Activated CD8-positive, alpha-beta memory T cell treated with anti-CD3 and anti-CD28 coated beads for 48 hours (primary cell): ENCODE data around the gene IQGAP2.
A peak's percentile ranks its signal among the peaks of the same experiment; 100 is the strongest.
"Not testable (repeated sequence)": the region's sequence is repeated elsewhere in the genome, so short reads cannot be mapped to it uniquely, and the experiment has no call there.

Experiments
- DNase-seq, 3 experiments: peaks; one replicate each; pipeline ENCODE4 v3.0.0-alpha.2; 2020; ENCODE audit warnings: low read depth in 2 of 3, low spot score in 2 of 3

IQGAP2 gene, protein sequence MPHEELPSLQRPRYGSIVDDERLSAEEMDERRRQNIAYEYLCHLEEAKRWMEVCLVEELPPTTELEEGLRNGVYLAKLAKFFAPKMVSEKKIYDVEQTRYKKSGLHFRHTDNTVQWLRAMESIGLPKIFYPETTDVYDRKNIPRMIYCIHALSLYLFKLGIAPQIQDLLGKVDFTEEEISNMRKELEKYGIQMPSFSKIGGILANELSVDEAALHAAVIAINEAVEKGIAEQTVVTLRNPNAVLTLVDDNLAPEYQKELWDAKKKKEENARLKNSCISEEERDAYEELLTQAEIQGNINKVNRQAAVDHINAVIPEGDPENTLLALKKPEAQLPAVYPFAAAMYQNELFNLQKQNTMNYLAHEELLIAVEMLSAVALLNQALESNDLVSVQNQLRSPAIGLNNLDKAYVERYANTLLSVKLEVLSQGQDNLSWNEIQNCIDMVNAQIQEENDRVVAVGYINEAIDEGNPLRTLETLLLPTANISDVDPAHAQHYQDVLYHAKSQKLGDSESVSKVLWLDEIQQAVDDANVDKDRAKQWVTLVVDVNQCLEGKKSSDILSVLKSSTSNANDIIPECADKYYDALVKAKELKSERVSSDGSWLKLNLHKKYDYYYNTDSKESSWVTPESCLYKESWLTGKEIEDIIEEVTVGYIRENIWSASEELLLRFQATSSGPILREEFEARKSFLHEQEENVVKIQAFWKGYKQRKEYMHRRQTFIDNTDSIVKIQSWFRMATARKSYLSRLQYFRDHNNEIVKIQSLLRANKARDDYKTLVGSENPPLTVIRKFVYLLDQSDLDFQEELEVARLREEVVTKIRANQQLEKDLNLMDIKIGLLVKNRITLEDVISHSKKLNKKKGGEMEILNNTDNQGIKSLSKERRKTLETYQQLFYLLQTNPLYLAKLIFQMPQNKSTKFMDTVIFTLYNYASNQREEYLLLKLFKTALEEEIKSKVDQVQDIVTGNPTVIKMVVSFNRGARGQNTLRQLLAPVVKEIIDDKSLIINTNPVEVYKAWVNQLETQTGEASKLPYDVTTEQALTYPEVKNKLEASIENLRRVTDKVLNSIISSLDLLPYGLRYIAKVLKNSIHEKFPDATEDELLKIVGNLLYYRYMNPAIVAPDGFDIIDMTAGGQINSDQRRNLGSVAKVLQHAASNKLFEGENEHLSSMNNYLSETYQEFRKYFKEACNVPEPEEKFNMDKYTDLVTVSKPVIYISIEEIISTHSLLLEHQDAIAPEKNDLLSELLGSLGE (N-terminal part only)

DNA sequence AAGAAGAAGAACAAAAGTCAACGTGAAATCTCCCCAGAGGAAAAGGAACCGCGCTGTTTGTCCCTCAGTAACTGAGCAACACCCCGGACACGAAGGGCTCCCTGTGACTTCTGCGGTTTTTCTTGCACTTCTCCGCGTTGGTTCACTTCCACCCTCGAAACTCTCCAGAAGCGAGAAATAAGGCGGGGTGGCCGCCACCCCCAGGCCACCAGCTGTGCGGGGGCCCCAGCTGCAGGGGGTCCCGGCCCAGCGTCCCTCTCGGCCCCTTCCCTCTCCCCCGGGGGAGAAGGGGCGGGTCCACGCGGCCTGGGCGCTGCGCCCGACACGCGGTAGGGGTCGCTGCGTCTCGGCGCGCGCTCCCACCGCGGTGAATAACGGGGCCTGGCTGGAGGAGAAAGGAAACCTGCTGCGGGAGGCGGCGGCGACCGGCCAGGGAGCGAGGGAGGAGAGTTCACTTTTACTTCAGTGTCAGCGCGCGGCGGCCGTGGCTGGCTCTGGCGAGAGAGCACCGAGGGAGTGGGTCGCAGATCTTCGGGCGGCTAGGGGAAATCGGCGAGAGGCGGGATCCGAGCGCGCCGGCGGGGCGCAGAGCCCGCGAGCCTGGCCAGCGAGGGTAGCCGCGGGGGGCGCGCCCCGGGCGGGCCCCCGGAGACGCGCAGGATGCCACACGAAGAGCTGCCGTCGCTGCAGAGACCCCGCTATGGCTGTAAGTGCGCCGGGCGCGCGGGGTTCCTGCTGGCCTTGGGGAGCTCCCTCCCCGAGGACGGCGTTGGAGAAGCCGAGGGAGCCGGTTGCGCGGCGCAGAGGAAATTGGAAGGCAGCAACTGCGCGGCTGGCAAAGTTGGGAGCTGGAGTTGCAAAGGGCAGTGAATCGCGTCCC is at the start of gene IQGAP2:
TSS of gene IQGAP2 (plus strand) at position 400 of the 880 bp plus-strand sequence. CDS start at position 661, 261 bp downstream.
- peak; percentile 61 to 81 (median 72) for DNase-seq

DNA sequence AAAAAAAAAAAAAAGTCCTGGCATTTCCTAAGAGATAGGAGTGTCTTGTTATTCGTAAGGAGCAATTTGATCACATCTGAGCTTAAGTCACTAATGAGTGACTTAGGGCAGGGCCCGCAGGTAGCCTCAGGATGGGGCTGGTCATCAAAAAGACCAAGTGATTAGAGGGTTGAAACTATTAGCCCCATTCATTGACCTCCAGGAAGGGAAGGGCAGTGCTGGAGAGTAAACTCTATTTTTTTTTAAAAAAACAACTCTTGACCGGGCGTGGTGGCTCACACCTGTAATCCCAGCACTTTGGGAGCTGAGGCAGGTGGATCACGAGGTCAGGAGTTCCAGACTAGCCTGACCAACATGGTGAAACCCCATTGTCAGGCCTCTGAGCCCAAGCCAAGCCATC is 46.2 kb upstream of the IQGAP2 start:
- DNase-seq, result no peak

DNA sequence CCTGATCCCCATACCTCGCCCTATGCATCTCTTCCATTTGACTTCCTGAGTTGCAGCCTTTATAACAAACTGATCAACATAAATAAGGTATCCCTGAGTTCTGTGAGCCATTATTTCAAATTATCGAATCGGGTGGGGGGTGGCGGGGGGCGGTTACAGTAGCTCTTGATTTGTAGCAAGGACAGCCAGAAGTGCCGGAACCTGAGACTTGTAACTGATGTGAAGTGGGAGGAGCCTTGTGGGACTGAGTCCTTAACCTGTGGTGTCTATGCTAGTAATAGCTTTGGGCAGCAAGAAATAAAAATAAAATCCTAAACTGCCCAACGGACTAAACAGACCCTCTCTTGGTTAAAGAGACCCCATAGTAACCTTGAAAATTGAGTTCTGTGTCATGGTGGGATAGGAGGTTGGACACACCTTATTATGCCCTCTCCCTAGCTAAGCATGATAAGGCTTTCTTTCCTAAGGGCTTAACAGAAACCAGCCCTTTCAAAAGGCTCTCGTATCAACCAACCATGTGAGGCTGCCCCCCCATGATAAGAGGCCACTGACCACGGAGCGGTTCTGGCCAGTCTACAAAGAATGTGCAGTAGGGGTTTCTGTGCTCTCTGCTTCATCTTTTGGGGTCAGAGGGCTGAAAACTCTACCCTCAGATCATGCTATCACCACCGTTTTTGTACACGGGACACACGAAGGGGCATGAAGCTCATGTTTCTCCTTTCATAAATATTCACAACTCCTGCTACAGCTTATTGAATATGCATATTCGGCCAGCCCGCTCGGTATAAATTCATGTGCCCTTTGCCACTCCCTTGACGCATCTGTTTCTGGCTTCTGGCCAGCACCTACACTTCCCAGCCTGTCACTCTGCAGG is 39.5 kb upstream of the IQGAP2 start:
- DNase-seq, result no peak

DNA sequence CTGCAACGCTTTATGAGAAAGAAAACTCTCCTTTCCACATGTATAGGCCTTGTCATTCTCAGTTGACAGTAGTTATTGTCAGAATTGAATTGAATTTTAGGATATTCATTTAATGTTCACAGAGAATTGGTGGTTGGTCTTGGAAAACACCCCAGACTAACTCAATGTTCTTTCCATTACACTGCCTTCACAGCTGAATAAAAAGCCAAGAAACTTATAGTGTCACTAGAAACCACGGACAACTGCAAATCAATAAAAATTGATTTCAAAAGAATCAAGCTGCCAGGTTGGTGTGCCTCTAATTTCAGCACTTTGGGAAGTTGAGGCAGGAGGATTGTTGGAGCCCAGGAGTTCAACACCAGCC is 38.9 kb upstream of the IQGAP2 start:
- DNase-seq, result no peak

DNA sequence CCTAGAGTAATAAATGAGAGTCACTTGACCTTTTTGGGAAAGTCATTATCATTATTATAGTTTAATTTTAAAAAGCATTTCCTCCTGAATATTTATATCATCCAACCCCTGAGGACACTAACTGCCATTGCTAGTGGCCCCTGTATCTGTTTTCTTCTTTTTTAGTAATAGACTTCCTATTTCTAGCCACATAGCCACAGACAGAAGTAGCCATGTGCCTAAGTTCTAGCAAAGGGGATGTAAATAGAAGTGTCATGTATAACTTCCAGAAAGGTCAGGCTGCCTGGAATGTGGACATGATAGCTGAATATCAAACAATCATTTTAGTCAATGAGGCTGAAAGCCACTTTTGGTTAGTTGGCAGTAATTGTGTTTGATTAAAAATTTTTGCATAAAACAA is 37.5 kb upstream of the IQGAP2 start:
- DNase-seq, result no peak

DNA sequence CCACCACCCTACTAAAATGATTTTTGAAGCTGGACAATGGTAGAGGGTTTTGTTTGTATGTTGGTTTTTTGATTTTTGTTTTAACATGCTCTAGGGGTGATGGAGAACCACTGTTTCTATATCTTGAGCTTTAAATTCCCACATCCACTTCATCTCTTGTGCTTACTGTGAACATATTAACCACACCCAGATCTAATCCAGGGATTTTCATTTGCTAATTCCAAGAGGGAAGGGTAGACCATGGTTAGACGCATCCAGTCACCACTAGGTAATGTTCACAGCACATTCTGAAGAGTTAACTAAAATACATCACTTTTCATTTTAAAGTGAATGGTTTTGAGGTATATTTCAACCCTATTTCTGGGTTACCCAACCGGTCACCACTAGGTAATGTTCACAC is 36.5 kb upstream of the IQGAP2 start:
- no peak for DNase-seq

DNA sequence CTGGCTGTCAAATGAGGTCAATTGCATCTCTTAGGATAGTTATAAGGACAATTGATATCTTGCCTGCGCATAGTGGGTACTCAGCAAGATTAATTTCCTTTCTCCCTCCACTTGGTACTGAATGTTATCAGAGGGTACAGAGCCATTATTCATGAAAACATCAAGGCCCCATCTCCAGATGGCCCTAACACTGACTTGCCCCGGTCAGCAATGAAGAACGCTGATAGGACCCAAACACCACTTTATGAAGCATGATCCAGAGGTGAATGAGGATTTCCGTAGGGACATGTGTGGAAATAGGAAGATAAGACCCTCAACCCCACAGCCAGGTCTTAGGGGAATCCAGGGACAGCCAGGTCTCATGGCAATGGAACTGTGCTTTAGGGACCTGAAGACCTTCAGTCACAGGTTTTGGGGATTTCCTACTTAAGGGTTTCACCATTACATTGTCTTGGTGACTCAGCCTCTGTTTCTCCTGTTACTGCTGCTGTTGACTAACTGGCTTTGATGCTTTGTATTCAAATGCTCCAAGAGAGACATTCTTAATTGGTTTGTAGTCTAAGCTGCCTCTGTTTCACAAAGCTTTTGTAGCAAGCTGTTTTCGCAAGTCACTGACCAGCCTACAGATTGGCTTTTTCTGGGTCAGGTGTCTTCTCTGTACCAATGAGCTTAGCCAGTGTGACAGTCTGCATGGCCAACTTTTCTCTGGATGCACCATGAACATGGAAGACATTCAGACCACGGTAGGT is 35.3 kb upstream of the IQGAP2 start:
- no peak for DNase-seq

DNA sequence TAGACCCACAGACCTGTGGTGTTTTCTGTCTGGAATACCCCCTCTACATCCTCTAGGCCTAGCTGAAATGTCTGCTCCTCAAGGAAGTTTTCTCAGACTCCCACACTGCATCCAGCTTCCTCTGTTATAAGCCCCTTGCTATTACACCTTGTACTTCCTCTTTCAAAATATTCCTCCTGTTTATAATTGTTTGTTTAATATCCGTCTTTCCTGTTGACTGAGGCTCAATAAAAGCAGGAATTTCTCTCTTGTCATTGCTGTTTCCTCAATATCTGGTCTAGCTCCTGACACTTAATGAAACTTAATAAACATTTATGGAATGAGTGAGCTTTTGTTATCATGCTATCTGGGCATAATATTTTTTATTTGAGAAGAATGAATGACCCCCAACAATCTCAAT is 34.1 kb upstream of the IQGAP2 start:
- DNase-seq, result no peak

DNA sequence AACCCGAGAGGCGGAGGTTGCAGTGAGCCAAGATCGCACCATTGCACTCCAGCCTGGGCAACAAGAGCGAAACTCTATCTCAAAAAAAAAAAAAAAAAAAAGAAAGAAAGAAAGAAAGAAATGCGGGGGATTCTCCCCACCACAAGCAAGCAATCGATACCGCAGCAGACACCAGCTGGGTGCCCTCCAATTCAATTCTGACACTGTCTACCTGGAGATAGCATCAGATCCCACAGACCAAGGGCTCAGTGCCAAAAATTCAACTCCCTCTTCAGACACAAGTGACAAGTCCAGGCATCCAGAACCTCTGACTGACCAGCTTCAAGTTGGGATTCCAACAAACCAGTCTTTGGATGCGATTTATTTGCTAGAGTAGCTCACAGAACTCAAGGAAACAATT is 33.4 kb upstream of the IQGAP2 start:
- DNase-seq, result not testable (repeated sequence)

DNA sequence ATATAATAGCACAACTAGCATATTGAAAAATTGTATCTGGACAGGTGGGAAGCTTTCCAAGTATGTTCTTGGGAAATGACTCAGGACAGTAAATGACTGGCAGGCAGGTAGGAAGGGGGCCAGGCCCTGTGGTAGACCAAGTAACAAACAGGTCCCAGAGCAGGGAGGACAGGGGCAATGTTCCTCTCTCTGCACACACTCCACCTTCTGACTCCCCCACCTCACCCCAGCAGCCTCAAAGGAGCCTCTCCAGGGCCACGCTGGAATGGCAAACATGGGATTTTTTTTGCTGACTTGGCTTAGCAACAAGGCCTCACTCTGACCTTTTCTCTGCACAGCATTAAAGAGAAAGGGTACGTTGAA is 31.1 kb upstream of the IQGAP2 start:
- no peak for DNase-seq

DNA sequence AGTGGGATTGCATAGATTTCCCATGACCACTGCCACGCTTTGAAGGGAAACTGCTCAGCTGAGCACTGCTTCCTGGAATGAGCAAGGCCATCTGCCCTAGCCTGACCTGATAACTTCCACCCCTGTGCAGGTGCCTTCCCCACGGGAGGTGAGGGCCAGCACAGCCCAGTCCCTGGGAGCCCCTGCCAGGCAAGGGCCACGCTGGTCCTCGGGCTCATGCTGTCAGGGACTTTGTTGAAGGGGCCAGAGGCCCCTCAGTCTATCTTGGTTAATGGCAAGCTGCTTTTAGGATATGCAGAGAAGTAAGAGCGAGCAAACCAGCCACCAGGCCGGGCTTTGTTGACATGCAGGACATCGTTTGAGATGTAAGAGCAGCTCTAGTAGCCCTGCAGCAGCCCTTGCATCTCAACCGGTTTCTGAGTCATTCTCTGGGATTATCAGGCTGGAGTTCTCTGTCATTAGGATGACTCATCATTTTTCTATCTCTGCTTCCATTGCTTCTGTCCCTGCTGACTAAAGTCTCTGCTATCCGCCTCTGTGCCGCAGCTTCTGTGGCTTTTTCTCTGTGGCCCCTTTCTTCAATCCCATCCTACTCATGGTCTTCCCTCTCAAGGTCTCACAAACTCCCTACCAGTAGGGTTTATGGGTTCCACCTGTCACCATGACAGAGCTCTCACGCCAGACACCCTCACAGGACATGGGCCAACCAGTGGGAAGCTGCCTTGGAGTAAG is 30.6 kb upstream of the IQGAP2 start:
- no peak for DNase-seq

DNA sequence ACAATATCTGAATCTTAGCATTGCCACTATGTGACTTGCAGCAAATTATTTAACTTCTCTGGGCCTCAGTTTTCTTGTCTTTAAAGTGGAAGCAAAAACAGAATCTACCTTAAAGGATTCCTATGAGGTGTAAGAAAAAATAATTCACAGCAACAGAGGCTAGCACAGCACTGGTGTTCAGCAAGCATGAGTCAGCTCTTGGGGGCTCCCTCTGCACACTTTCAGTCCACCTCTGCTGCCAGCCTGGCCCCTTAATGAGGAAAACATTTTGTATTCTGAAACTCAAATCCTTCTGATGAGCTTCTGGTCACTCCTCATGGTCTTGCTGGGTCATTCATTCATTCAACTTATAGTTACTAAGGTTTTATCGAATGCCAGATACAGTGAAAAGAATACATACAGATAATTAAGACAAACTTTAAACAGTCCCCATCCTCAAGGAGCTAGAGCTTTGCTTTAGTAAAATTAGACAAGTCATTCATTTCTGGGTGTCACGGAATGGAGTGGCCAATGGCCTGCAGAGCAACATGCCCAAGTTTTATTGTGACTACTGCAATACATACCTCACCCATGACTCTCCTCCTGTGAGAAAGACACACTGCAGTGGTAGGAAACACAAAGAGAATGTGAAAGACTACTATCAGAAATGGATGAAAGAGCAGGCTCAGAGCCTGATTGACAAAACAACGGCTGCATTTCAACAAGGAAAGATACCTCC is 26.8 kb upstream of the IQGAP2 start:
- DNase-seq, result no peak

DNA sequence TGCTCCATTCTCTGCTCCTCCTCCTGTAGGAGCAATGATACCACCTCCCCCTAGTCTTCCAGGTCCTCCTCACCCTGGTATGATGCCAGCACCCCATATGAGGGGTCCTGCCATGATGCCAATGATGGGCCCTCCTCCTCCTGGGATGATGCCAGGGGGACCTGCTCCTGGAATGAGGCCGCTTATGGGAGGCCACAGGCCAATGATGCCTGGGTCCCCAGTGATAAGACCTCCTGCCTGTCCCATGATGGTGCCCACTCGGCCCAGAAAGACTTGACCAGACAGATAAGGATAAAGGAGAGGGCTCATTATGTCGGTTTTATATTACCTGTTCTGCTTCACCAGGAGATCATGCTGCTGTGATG is 26.2 kb upstream of the IQGAP2 start:
- no peak for DNase-seq

DNA sequence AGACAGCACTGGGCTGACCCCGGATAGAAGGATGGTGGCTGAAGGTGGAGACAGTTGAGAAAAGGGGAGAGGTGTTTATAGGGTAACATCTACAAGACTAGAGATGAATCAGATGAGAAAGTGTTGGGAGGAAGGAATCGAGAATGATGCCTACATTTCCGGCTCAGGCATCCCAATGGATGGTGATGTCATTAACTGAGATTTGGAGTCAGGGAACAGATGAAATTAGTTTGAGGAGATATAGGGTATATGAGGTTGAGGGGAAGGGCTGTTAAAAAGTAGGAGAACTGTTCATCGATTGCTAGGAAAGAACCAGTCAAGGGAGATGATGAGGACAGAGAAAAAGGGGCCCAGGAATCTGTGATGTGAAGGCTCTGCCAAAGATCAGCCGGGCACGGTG is 24.7 kb upstream of the IQGAP2 start:
- no peak for DNase-seq

DNA sequence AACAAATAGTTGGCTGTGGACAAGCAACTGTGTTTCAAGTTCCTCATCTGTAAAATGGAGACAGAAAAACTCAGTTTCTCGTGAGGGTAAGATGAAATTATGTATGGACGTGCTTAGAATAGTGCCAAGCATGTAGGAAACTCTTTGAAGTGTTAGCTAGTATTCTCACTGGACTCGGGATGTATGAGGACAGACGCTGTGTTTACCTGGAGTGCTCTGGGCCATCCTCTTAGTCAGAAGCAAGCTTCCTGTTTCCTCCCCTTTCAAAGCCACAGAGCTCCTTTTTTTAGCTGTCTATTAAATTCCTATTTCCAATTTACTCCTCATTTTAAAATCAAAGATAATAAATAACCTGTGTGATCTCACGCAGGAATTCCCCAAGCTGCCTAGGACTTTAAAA is 23.8 kb upstream of the IQGAP2 start:
- no peak for DNase-seq

DNA sequence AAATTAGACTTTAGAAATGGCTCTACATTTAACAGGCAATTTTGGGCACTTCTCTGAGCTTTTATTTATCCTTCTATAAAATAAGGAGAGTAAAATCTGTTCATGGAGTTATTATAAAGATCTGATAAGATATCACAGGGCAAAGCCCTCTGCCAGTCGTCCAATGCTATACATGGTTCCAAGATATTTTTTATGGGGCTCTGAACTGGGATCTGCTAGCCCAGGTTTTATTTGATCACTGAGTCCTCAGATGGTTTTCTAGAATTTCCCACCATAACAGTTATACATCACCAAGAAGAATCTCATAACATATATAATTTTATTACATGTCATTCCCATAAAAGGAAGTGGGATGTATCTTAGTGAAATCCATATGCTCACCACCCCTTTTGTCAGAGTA is 23.2 kb upstream of the IQGAP2 start:
- DNase-seq, result no peak

DNA sequence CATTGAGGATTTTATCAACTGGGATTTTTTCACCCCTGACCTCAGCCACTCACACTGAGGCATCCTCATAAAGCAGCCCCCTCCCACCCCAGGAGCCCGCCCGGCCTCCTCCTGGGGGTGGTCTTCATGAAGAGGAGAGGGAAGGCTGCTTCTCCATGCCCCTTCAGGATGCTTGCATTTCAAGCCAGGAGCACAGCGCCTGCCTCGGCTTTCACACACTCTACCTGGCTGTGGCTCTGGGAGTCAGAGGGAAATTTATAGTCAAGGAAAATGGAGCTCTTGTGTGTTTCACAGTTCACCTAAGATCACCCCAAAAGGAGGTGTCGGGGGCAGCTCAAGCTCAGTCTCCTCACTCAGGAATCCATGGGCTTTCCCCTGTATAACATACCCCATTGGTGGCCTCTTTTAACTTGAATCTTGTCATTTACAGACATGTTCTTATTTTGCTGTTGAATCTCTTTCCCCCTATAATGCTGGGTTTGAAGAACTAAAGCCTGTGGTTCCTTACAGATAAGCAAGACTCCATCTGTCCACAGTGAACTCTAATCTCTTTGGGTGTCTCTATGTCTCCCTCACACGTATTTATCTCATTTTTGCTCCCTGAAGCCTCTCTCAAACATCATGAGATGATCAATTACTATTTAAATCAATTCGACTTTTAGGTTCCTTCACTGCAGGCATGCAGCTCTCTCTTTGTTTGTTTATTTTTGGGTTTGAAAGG is 22.6 kb upstream of the IQGAP2 start:
- DNase-seq, result no peak
